ENCODE results near the gene LSM7.

The LSM7 gene

DNA sequence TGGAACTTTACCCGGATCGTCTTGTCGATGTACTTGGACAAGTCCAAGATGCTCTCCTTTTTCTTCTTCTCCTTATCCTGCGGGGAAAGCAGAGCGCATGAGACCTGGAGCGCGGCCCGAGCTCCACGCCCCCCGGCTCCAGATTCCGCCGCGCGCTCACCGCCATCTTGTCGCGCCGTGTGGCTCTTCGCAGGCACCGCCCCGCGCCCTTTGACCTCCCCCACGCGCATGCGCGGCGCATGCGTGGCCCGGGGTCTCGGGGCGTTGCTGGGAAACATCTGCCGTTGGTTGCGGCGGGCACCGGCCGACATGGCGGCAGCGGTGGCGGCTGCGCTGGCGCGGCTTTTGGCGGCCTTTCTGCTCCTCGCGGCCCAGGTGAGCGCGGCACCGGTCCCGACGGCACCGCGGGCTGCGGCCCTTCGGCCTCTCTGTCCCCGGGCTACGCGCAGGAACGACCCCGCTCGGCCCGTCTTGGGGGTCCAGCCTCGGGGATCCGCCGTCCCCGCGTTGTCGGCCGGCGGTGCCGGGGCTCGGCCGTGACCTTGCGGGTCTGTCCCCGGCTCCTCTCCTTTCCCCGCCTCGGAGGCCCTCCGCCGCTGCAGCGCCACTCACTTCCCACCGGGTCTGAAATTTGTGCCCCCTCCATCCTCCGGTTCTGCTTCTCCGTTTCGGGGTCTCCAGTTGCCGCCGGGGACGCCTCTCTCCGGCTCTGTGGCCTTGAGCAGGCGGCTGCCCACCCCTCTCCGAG is at the start of gene LSM7, which contains the start of gene SPPL2B:
TSS of gene LSM7 (minus strand) at position 186 of the 748 bp plus-strand sequence. CDS start at position 166, 20 bp downstream.
TSS of gene SPPL2B (plus strand) at position 284 of the 748 bp plus-strand sequence. CDS start at position 310, 26 bp downstream.
- DNase-seq, result peak; percentile 32

DNA sequence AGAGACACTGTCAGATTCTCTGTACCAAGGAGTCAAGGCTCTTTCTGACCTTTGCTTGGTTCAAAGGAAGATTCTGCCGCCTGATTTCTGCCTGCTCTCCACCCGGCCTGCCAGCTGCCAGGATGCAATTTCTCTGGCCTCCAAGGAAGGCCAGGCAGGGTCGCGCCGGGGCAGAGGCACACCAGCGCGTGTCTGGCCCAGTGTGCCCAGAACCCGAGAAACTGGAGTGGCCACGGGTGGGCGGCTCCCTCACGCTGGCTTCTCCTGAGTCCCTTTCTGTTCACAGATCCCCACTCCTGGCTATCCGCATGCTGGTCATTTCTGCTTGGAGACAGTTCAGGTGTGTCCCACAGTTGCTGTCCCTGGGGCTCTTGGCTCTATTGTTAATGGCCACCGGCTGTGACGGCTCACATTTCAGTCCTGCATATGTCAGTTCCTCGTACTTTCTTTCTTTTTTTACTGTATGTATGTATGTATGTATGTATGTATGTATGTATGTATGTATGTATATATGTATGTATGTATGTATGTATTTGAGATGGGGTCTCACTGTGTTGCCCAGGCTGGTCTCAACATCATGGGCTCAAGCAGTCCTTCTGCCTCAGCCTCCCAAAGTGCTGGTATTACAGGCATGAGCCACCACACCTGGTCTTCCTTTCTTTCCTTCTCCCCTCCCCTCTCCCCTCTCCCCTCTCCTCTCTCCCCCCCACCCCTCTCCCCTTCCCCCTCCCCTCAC is 48.6 kb upstream of the LSM7 start:
- no peak for DNase-seq

- DNase-seq, result no peak
These were observed 47.2 kb upstream of the LSM7 start for GRCh38 chr19:2375353-2376121.

GRCh38 chr19:2374808-2375207 is 46.4 kb upstream of the LSM7 start:
- no peak for DNase-seq

DNA sequence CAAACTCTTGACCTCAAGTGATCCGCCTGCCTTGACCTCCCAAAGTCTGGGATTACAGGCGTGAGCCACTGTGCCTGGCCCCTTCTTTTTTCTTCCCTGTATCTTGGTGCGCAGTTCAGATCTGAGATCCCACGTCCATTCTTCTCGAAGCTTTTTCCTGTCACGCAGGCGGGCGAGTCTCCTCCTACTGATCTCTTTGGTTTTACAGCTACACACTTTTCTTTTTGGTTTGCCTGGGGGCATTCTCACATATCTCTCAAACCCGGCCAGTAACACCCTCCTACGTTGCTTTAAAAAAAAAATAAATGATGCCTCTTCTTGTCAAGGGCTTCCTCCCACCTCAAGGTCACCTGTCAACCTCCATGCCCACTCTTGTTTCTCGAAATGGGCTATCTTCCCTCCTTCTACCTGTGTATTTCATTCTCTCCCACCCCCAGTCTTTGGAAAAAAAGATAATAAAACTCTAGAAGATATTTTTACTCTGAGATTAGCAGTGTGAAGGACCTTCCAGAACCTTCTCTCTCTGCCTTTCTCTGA is 43.8 kb upstream of the LSM7 start:
- DNase-seq, result no peak

GRCh38 chr19:2371656-2372055 is 43.3 kb upstream of the LSM7 start:
- no peak for DNase-seq

GRCh38 chr19:2365201-2365970 is 37.0 kb upstream of the LSM7 start:
- no peak for DNase-seq

GRCh38 chr19:2363419-2363818 is 35.0 kb upstream of the LSM7 start:
- no peak for DNase-seq

DNA sequence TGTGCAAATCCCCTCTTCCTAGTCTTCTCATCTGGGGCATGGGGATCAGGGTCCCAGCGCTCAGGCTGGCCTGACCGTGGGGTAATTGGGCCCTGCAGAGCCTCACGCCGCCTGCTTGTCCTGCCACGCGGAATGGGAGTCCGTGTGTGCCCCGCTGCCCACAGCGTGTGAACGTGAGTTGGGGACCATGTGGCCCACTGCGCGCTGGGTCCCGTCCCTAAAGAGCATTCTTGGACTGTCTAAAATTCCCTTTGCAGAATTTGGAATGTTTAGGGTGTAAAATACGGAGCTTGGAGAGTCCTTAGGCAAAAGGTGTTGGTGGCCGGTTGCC is 34.5 kb upstream of the LSM7 start:
- no peak for DNase-seq

- DNase-seq, result no peak
These were observed 33.9 kb upstream of the LSM7 start for GRCh38 chr19:2362046-2362969.

- no peak for DNase-seq
These were observed 33.1 kb upstream of the LSM7 start for GRCh38 chr19:2361246-2362045.

DNA sequence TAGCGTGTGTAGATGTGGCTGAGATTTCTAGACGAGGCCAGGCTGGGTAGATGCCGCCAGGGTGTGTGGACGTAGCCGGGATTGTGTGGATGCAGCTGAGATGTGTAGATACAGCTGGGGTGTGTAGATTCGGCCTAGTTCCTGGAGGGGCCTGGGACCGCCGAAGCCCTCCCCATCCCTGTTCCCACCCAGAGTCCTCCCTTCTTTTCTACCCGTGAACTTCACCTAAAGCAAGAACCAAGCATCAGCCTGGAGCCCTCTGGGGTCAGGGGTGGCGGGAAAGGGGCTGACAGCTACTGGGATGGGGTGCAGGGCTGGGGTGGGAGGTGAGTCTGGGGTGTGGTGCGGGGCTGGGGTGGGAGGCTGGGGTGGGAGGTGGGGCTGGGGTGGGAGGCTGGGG is 32.4 kb upstream of the LSM7 start:
- DNase-seq, result no peak

DNA sequence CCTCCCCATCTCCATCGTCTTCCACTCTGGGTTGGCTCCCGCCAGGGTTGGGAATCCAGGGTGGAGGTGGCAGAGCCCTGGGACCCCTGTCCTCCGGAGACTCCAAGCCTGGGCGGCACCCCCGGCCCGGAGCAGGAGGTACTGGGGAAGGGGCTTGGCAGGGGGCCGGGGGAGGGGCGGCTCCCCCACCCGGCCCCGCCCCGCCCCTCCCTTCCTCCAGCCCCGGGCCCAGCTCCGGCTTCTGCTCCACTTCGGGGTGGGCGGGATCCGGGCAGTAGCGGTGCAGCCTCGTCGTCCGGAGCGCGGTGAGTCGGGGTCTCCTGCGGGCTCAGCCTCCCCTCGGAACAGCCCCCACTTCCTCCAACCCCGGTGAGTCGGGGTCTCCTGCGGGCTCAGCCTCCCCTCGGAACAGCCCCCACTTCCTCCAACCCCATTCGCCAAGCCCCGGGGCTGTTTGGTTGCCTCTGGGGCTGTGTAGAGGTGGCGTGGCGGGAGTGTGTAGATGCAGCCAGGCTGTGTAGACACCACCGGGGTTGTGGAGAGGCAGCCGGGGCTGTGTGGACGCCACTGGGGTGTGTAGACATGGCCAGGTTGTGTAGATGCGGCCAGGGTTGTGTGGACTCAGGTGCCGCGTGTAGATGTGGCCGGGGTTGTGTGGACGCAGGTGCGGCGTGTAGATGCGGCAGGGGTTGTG is 31.8 kb upstream of the LSM7 start, which contains the start of gene TMPRSS9:
TSS of gene TMPRSS9 (plus strand) at position 274 of the 694 bp plus-strand sequence. CDS start 29,521 bp downstream, outside the sequence.
- no peak for DNase-seq

DNA sequence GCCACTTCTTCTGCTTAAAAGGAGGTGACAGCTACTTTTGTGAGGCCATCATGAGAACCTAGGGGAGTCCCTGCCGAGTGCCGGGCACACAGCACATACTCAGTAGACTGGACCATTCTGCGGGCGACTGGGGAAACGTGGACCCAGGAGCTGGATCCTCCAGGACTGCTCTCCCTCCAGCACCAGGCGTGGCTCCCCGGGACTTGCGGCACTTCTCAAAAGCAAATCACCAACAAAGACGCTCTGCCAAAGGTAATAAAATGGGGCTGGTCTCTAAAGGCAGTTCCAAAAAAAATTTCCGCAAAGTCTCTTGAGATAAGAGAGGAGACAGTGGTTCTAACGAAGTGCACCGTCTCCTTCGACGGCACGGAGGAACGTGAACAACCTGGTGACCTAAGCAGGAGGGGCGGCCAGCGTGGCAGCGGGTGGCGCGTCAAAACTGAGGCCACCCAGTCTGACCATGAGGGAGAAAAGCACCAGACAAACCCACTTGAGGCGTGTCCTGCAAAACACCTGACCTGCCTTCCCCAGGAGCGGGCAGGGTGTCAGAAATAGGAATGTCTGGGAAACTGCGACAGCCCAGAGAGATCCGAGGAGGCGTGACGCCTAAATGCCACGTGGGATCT is 30.3 kb upstream of the LSM7 start:
- no peak for DNase-seq

- no peak for DNase-seq
These were observed 29.2 kb upstream of the LSM7 start for GRCh38 chr19:2357279-2358206.

DNA sequence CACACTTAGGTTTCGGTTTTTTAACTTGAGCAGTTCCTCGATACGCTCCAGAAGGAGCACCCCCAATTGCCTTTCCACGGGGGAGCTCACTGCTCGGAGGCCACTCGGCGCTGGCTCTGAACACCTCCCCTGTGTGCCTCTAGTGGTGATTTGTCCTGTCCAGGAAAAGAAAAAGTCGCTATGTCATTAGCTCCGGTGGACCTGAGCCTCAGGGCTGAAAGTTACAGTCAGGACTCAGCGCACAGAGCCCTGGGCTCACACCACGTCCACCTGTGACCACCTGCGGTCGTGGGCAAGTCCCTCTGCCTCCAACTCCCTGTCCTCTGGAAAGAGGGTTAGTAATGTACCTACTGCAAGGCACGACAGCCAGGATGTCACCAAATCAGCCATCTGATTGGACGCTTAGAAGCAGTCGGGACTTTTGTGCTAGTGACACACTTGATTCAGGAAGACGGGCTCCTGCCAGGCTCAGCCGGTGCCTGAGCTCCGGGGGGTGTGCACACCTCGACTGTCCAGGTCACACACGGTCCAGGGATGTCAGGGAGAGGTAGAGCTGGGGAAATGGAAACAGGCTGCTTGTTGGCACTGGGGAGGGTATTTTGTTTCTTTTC is 27.8 kb upstream of the LSM7 start:
- DNase-seq, result no peak

- no peak for DNase-seq
These were observed 27.0 kb upstream of the LSM7 start for GRCh38 chr19:2355168-2356035.
